SK-N-MC (cell line): ENCODE results near the gene REPS1.

Experiments used
- EZH2 ChIP-seq: fragments of 200-600 bp; sonication (generic); IDR thresholded peaks from one replicate; pipeline ENCODE4 v1.6.1; 2017; ENCODE audit warnings: antibody characterized with exemption
- POLR2AphosphoS5 ChIP-seq: IDR thresholded peaks from 2 replicates; pipeline ENCODE4 v1.6.1; 2012; ENCODE audit warnings: mild to moderate bottlenecking, low read depth, low read length, borderline replicate concordance

GRCh38 chr6:138926579-138926978 lies 61.5 kb downstream of the REPS1 start:
- no peak for TF ChIP-seq EZH2
- TF ChIP-seq POLR2AphosphoS5 = no peak
